Measurements from ENCODE around the gene ADARB1.
A peak's percentile ranks its signal among the peaks of the same experiment; 100 is the strongest.

Gene ADARB1

GRCh38 chr21:45050797-45051489 is 23.4 kb upstream of the ADARB1 start:
- TF ChIP-seq CTCF (IDR thresholded peaks at IDR 0.05; ENCODE audit: low read depth, low read length, missing control alignments): no peak
- DNase-seq (ENCODE audit: low read depth): peak; percentile 35
- in situ Hi-C loops (cut with HindIII; ENCODE audit: low sequenced_read_pairs): no loop called here

GRCh38 chr21:45051580-45052434 is 22.6 kb upstream of the ADARB1 start:
- DNase-seq (ENCODE audit: low read depth): no peak
- H3K4me3 ChIP-seq (ENCODE audit: low read depth, low read length): no peak overlapping the region
- no peak for TF ChIP-seq CTCF (IDR thresholded peaks at IDR 0.05; ENCODE audit: low read depth, low read length, missing control alignments)
- in situ Hi-C loops (cut with HindIII; ENCODE audit: low sequenced_read_pairs): no loop called here

More at GRCh38 chr21:45050797-45051489, 23.4 kb upstream of the ADARB1 start:
- no peak overlapping the region for H3K4me3 ChIP-seq (ENCODE audit: low read depth, low read length)

GRCh38 chr21:45052960-45053359 is 21.4 kb upstream of the ADARB1 start:
- in situ Hi-C loops (cut with HindIII; ENCODE audit: low sequenced_read_pairs): no loop called here
- no peak for DNase-seq (ENCODE audit: low read depth)
- H3K4me3 ChIP-seq (ENCODE audit: low read depth, low read length): no peak overlapping the region
- TF ChIP-seq CTCF (IDR thresholded peaks at IDR 0.05; ENCODE audit: low read depth, low read length, missing control alignments): no peak

- in situ Hi-C loops (cut with HindIII; ENCODE audit: low sequenced_read_pairs): no loop called here
- no peak overlapping the region for H3K4me3 ChIP-seq (ENCODE audit: low read depth, low read length)
- DNase-seq (ENCODE audit: low read depth): no peak
- no peak for TF ChIP-seq CTCF (IDR thresholded peaks at IDR 0.05; ENCODE audit: low read depth, low read length, missing control alignments)
These were observed 20.7 kb upstream of the ADARB1 start for GRCh38 chr21:45053561-45054226.

GRCh38 chr21:45054227-45054926 is 20.0 kb upstream of the ADARB1 start:
- H3K4me3 ChIP-seq (ENCODE audit: low read depth, low read length): no peak overlapping the region
- TF ChIP-seq CTCF (IDR thresholded peaks at IDR 0.05; ENCODE audit: low read depth, low read length, missing control alignments): no peak
- DNase-seq (ENCODE audit: low read depth): no peak
- in situ Hi-C loops (cut with HindIII; ENCODE audit: low sequenced_read_pairs): no loop called here

Data from astrocyte of the cerebellum (primary cell).